C4-2B (cell line): ENCODE data around the gene CUL4B.
A peak's percentile ranks its signal among the peaks of the same experiment; 100 is the strongest.
"Not testable (repeated sequence)": the region's sequence is repeated elsewhere in the genome, so short reads cannot be mapped to it uniquely, and the experiment has no call there.

Source experiments
- CTCF ChIP-seq: fragments of 450-650 bp; conservative IDR thresholded peaks from 2 replicates; pipeline ENCODE4 v1.5.1; 2017; ENCODE audit warnings: mild to moderate bottlenecking
- ZFX ChIP-seq: fragments of 450-650 bp; IDR thresholded peaks from 2 replicates; pipeline ENCODE4 v1.6.1; 2017

- peak; percentile 69 for TF ChIP-seq CTCF
- TF ChIP-seq ZFX = not testable (repeated sequence)
Observed at GRCh38 chrX:120475447-120475846, 85.3 kb downstream of the CUL4B start.
